Measurements from ENCODE around the gene ERBB2.
"Not testable (repeated sequence)": the region's sequence is repeated elsewhere in the genome, so short reads cannot be mapped to it uniquely, and the experiment has no call there.

The ERBB2 gene

GRCh38 chr17:39703913-39704312 is 4.0 kb downstream of the ERBB2 start:
- no peak for DNase-seq (ENCODE audit: low spot score)

GRCh38 chr17:39704821-39705551 is 5.1 kb downstream of the ERBB2 start:
- DNase-seq (ENCODE audit: low spot score): no peak

GRCh38 chr17:39705786-39706348 is 6.0 kb downstream of the ERBB2 start:
- peak; percentile 86 for DNase-seq (ENCODE audit: low spot score)

- no peak for DNase-seq (ENCODE audit: low spot score)
These were observed 6.5 kb downstream of the ERBB2 start for GRCh38 chr17:39706383-39706782.

- DNase-seq (ENCODE audit: low spot score): peak; percentile 30
These were observed 7.1 kb downstream of the ERBB2 start for GRCh38 chr17:39706921-39707337.

- DNase-seq (ENCODE audit: low spot score): no peak
These were observed 9.6 kb downstream of the ERBB2 start for GRCh38 chr17:39709319-39709997.

GRCh38 chr17:39709998-39710964 is 10.4 kb downstream of the ERBB2 start:
- no peak for DNase-seq (ENCODE audit: low spot score)

- not testable (repeated sequence) for DNase-seq (ENCODE audit: low spot score)
These were observed 11.2 kb downstream of the ERBB2 start for GRCh38 chr17:39711071-39711470.

- DNase-seq (ENCODE audit: low spot score): no peak
These were observed 12.0 kb downstream of the ERBB2 start for GRCh38 chr17:39711851-39712250.

- no peak for DNase-seq (ENCODE audit: low spot score)
These were observed 14.4 kb downstream of the ERBB2 start for GRCh38 chr17:39714234-39714633.

- DNase-seq (ENCODE audit: low spot score): no peak
These were observed 15.7 kb downstream of the ERBB2 start for GRCh38 chr17:39715375-39716072.

GRCh38 chr17:39716073-39716818 is 16.4 kb downstream of the ERBB2 start:
- no peak for DNase-seq (ENCODE audit: low spot score)

- no peak for DNase-seq (ENCODE audit: low spot score)
These were observed 17.1 kb downstream of the ERBB2 start for GRCh38 chr17:39716879-39717536.

- no peak for DNase-seq (ENCODE audit: low spot score)
These were observed 17.8 kb downstream of the ERBB2 start for GRCh38 chr17:39717660-39718059.

- DNase-seq (ENCODE audit: low spot score): no peak
These were observed 19.9 kb downstream of the ERBB2 start for GRCh38 chr17:39719563-39720355.

GRCh38 chr17:39722104-39722503 is 22.2 kb downstream of the ERBB2 start:
- DNase-seq (ENCODE audit: low spot score): no peak

GRCh38 chr17:39722965-39723848 is 23.3 kb downstream of the ERBB2 start:
- DNase-seq (ENCODE audit: low spot score): no peak

- DNase-seq (ENCODE audit: low spot score): no peak
These were observed 24.9 kb downstream of the ERBB2 start for GRCh38 chr17:39724731-39725130.

Measured in kidney tubule cell (primary cell).